ENCODE data around the gene SLC23A1. TPM values are rescaled to one million over a fixed set of nuclear protein-coding genes. Genes with fewer than 3 reads are reported as not detected.

Gene SLC23A1
- total and polyA plus RNA-seq, 2 of the 13 experiments (the other 11 are each of a cell fraction or from before 2014, with no cell fraction given) = 6.0 to 6.6 TPM

DNA sequence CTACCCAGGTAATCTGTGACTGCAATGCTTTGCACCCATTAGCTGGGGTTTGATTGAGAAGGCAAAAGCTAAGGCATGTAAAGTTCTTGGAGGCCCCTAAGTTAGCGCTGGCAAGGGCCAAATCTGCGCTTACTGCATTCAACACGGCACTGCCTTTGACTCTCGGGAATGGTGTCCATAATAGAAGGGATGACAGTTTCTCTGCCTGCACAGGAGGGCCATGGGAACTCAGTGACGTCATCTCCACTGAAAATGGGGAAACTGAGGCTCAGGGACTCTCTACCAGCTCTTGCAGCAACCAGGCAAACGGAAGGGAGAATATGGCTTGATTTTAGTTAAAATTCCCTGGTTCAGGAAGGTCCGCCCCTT is 20.3 kb upstream of the SLC23A1 start (continued):
- TF ChIP-seq, protein P1, sequence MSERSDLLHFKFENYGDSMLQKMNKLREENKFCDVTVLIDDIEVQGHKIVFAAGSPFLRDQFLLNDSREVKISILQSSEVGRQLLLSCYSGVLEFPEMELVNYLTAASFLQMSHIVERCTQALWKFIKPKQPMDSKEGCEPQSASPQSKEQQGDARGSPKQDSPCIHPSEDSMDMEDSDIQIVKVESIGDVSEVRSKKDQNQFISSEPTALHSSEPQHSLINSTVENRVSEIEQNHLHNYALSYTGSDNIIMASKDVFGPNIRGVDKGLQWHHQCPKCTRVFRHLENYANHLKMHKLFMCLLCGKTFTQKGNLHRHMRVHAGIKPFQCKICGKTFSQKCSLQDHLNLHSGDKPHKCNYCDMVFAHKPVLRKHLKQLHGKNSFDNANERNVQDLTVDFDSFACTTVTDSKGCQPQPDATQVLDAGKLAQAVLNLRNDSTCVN (CRISPR knock-in tag; IDR thresholded peaks at IDR 0.05; ENCODE audit: borderline replicate concordance) = no peak
- TF ChIP-seq CREB1 (IDR thresholded peaks at IDR 0.05) = peak; percentile 97
- TF ChIP-seq CREB1 (CRISPR knock-in tag; IDR thresholded peaks at IDR 0.05) = no peak
- TF ChIP-seq SAFB2 (CRISPR knock-in tag; IDR thresholded peaks at IDR 0.05; ENCODE audit: borderline replicate concordance, low read depth) = no peak
- no peak for TF ChIP-seq ZNF674 (CRISPR knock-in tag; IDR thresholded peaks at IDR 0.05; ENCODE audit: low read depth)
- no peak for TF ChIP-seq ZNF317 (CRISPR knock-in tag; IDR thresholded peaks at IDR 0.05)
- TF ChIP-seq ATM (IDR thresholded peaks at IDR 0.05; ENCODE audit: borderline replicate concordance) = no peak
- TF ChIP-seq ZNF292 (CRISPR knock-in tag; IDR thresholded peaks at IDR 0.05; ENCODE audit: borderline replicate concordance, low read depth) = no peak
- TF ChIP-seq ZNF589 (CRISPR knock-in tag; conservative IDR thresholded peaks at IDR 0.05) = 0 out of 2 replicates have a peak, but pooled peaks have one; percentile 36
- no peak for TF ChIP-seq ZMYM4 (CRISPR knock-in tag; IDR thresholded peaks at IDR 0.05)
- TF ChIP-seq, protein P2, sequence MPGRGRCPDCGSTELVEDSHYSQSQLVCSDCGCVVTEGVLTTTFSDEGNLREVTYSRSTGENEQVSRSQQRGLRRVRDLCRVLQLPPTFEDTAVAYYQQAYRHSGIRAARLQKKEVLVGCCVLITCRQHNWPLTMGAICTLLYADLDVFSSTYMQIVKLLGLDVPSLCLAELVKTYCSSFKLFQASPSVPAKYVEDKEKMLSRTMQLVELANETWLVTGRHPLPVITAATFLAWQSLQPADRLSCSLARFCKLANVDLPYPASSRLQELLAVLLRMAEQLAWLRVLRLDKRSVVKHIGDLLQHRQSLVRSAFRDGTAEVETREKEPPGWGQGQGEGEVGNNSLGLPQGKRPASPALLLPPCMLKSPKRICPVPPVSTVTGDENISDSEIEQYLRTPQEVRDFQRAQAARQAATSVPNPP (CRISPR knock-in tag; IDR thresholded peaks at IDR 0.05) = no peak
- TF ChIP-seq EED (CRISPR knock-in tag; IDR thresholded peaks at IDR 0.05) = no peak
- no peak for TF ChIP-seq RORA (CRISPR knock-in tag; IDR thresholded peaks at IDR 0.05)
- TF ChIP-seq, protein P3, sequence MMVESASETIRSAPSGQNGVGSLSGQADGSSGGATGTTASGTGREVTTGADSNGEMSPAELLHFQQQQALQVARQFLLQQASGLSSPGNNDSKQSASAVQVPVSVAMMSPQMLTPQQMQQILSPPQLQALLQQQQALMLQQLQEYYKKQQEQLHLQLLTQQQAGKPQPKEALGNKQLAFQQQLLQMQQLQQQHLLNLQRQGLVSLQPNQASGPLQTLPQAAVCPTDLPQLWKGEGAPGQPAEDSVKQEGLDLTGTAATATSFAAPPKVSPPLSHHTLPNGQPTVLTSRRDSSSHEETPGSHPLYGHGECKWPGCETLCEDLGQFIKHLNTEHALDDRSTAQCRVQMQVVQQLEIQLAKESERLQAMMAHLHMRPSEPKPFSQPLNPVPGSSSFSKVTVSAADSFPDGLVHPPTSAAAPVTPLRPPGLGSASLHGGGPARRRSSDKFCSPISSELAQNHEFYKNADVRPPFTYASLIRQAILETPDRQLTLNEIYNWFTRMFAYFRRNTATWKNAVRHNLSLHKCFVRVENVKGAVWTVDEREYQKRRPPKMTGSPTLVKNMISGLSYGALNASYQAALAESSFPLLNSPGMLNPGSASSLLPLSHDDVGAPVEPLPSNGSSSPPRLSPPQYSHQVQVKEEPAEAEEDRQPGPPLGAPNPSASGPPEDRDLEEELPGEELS (CRISPR knock-in tag; IDR thresholded peaks at IDR 0.05) = 0 out of 2 replicates have a peak, but pooled peaks have one; percentile 2
- peak; percentile 98 for TF ChIP-seq ATF7 (IDR thresholded peaks at IDR 0.05)
- TF ChIP-seq ATF7 (CRISPR knock-in tag; IDR thresholded peaks at IDR 0.05) = no peak
- TF ChIP-seq MED13 (CRISPR knock-in tag; IDR thresholded peaks at IDR 0.05) = no peak
- no peak for TF ChIP-seq ZNF878 (CRISPR knock-in tag; IDR thresholded peaks at IDR 0.05)
- TF ChIP-seq SIN3A (IDR thresholded peaks at IDR 0.05; ENCODE audit: borderline replicate concordance, low read depth, low read length) = no peak
- TF ChIP-seq, protein P4, sequence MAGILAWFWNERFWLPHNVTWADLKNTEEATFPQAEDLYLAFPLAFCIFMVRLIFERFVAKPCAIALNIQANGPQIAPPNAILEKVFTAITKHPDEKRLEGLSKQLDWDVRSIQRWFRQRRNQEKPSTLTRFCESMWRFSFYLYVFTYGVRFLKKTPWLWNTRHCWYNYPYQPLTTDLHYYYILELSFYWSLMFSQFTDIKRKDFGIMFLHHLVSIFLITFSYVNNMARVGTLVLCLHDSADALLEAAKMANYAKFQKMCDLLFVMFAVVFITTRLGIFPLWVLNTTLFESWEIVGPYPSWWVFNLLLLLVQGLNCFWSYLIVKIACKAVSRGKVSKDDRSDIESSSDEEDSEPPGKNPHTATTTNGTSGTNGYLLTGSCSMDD (CRISPR knock-in tag; IDR thresholded peaks at IDR 0.05) = no peak
- TF ChIP-seq, protein P5, sequence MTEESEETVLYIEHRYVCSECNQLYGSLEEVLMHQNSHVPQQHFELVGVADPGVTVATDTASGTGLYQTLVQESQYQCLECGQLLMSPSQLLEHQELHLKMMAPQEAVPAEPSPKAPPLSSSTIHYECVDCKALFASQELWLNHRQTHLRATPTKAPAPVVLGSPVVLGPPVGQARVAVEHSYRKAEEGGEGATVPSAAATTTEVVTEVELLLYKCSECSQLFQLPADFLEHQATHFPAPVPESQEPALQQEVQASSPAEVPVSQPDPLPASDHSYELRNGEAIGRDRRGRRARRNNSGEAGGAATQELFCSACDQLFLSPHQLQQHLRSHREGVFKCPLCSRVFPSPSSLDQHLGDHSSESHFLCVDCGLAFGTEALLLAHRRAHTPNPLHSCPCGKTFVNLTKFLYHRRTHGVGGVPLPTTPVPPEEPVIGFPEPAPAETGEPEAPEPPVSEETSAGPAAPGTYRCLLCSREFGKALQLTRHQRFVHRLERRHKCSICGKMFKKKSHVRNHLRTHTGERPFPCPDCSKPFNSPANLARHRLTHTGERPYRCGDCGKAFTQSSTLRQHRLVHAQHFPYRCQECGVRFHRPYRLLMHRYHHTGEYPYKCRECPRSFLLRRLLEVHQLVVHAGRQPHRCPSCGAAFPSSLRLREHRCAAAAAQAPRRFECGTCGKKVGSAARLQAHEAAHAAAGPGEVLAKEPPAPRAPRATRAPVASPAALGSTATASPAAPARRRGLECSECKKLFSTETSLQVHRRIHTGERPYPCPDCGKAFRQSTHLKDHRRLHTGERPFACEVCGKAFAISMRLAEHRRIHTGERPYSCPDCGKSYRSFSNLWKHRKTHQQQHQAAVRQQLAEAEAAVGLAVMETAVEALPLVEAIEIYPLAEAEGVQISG (CRISPR knock-in tag; IDR thresholded peaks at IDR 0.05) = no peak

Measured in HepG2 (cell line).